Ishikawa (cell line): ENCODE results near the gene ZNF665.

Experiments used
- CEBPB ChIP-seq: IDR thresholded peaks from 2 replicates; pipeline ENCODE4 v1.6.1; 2012
- CREB1 ChIP-seq: IDR thresholded peaks from 2 replicates; pipeline ENCODE4 v1.6.1; 2012; ENCODE audit warnings: low read depth
- EGR1 ChIP-seq: IDR thresholded peaks from 2 replicates; pipeline ENCODE4 v1.6.1; 2012
- EP300 ChIP-seq: IDR thresholded peaks from 2 replicates; pipeline ENCODE4 v1.6.1; 2012; ENCODE audit warnings: borderline replicate concordance
- FOXM1 ChIP-seq: IDR thresholded peaks from 2 replicates; pipeline ENCODE4 v1.6.1; 2012; ENCODE audit warnings: low read depth, borderline replicate concordance
- MAX ChIP-seq: IDR thresholded peaks from 2 replicates; pipeline ENCODE4 v1.6.1; 2012
- NFIC ChIP-seq: IDR thresholded peaks from 2 replicates; pipeline ENCODE4 v1.6.1; 2012
- RAD21 ChIP-seq: IDR thresholded peaks from 2 replicates; pipeline ENCODE4 v1.6.1; 2012; ENCODE audit warnings: low read depth
- REST ChIP-seq: IDR thresholded peaks from 2 replicates; pipeline ENCODE4 v1.6.1; 2012; ENCODE audit warnings: low read depth, mild to moderate bottlenecking
- TAF1 ChIP-seq: IDR thresholded peaks from 2 replicates; pipeline ENCODE4 v1.6.1; 2012; ENCODE audit warnings: low read depth, mild to moderate bottlenecking
- TCF12 ChIP-seq: IDR thresholded peaks from 2 replicates; pipeline ENCODE4 v1.6.1; 2012; ENCODE audit warnings: low read depth
- TEAD4 ChIP-seq: IDR thresholded peaks from 2 replicates; pipeline ENCODE4 v1.6.1; 2012
- USF1 ChIP-seq: IDR thresholded peaks from 2 replicates; pipeline ENCODE4 v1.6.1; 2012
- YY1 ChIP-seq: IDR thresholded peaks from 2 replicates; pipeline ENCODE4 v1.6.1; 2012; ENCODE audit warnings: low read depth
- ZBTB7A ChIP-seq: IDR thresholded peaks from 2 replicates; pipeline ENCODE4 v1.6.1; 2012; ENCODE audit warnings: low read depth

ZNF665 gene

GRCh38 chr19:53131727-53132126, 61.4 kb downstream of the ZNF665 start:
- TF ChIP-seq FOXM1 (no peak), ZBTB7A (no peak), EGR1 (no peak), EP300 (no peak)

GRCh38 chr19:53131085-53131590, 62.0 kb downstream of the ZNF665 start:
- no peak for TF ChIP-seq ZBTB7A
- no peak for TF ChIP-seq CEBPB
- no peak for TF ChIP-seq FOXM1
- TF ChIP-seq NFIC: no peak
- no peak for TF ChIP-seq USF1
- TF ChIP-seq CREB1: no peak

GRCh38 chr19:53130506-53130905, 62.7 kb downstream of the ZNF665 start:
- TF ChIP-seq TAF1 (no peak), ZBTB7A (no peak), NFIC (no peak), RAD21 (no peak), EGR1 (no peak), TCF12 (no peak), YY1 (no peak), FOXM1 (no peak), CREB1 (no peak), MAX (no peak), TEAD4 (no peak), REST (no peak), CEBPB (no peak), EP300 (no peak)

GRCh38 chr19:53123400-53123799, 69.8 kb downstream of the ZNF665 start:
- TF ChIP-seq TCF12 (no peak), RAD21 (no peak), MAX (no peak), TEAD4 (no peak), CREB1 (no peak), USF1 (no peak), TAF1 (no peak), YY1 (no peak)
